ENCODE measurements around the gene QPRT.
"Not testable (repeated sequence)": the region's sequence is repeated elsewhere in the genome, so short reads cannot be mapped to it uniquely, and the experiment has no call there.

Gene QPRT

GRCh38 chr16:29694384-29695195 lies 15.6 kb downstream of the QPRT start:
- H3K4me3 ChIP-seq (ENCODE audit: low read length), result no peak overlapping the region
- TF ChIP-seq ZNF274 (IDR thresholded peaks at IDR 0.05; ENCODE audit: low read depth, low read length), result no peak

DNA sequence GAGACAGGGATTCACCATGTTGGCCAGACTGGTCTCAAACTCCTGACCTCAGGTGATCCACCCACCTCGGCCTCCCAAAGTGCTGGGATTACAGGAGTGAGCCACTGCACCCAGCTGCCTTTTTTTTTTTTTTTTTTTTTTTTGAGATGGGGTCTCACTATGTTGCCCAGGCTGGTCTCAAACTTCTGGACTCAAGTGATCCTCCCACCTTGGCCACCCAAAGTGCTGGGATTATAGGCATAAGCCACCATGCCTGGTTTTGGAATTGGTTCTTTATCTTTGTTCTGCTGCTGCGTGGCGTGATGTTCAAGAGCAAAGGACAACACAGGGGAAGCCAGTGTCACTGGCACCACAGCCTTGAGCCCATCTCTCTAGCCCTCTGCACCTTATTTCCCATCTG lies 16.7 kb downstream of the QPRT start:
- not testable (repeated sequence) for H3K4me3 ChIP-seq (ENCODE audit: low read length)

DNA sequence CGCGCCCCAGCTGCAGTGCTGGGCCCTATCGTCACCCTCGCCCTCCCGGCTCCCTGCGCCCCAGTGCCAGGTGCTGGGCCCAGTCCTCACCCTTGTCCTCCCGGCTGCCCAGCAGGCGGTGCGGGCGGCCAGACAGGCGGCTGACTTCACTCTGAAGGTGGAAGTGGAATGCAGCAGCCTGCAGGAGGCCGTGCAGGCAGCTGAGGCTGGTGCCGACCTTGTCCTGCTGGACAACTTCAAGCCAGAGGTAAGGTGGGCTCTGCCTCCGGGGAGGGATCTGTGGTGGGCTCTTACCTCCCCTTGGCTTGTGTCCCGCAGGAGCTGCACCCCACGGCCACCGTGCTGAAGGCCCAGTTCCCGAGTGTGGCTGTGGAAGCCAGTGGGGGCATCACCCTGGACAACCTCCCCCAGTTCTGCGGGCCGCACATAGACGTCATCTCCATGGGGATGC lies 17.9 kb downstream of the QPRT start:
- H3K4me3 ChIP-seq (ENCODE audit: low read length), result no peak overlapping the region
- no peak for TF ChIP-seq ZNF274 (IDR thresholded peaks at IDR 0.05; ENCODE audit: low read depth, low read length)

DNA sequence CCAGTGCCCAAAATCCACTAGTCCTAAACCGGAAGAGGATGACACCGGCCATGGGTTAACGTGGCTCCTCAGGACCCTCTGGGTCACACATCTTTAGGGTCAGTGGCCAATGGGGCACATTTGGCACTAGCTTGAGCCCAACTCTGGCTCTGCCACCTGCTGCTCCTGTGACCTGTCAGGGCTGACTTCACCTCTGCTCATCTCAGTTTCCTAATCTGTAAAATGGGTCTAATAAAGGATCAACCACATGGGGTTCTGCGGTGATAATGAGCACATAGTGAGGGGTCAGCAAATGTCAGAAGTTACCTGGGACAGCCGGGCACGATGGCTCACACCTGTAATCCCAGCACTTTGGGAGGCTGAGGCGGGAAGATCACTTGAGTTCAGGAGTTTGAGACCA lies 18.4 kb downstream of the QPRT start:
- H3K4me3 ChIP-seq (ENCODE audit: low read length), result no peak overlapping the region
- TF ChIP-seq ZNF274 (IDR thresholded peaks at IDR 0.05; ENCODE audit: low read depth, low read length), result no peak

DNA sequence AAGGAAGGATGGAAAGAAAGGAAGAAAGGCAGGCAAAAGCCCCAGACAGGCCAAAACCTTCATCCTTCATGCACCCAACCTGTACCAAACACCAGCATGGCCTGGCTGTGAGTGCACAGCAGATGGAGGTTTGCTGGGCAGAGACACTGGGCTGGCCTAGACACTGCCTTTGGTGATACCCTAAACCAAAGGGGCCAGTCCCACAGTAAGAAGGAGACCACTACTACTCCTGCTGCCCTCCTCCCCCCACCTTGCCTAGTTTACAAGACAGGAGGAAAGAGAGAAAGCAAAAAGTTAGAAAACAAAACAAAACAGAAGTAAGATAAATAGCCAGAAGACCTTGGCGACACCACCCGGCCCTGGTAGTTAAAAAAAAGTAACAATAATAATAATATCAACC lies 19.1 kb downstream of the QPRT start:
- H3K4me3 ChIP-seq (ENCODE audit: low read length), result no peak overlapping the region
- no peak for TF ChIP-seq ZNF274 (IDR thresholded peaks at IDR 0.05; ENCODE audit: low read depth, low read length)

- H3K4me3 ChIP-seq (ENCODE audit: low read length), result no peak overlapping the region
- no peak for TF ChIP-seq ZNF274 (IDR thresholded peaks at IDR 0.05; ENCODE audit: low read depth, low read length)
Measured at GRCh38 chr16:29698484-29699323, 19.7 kb downstream of the QPRT start.

- no peak for TF ChIP-seq ZNF274 (IDR thresholded peaks at IDR 0.05; ENCODE audit: low read depth, low read length)
Measured at GRCh38 chr16:29699324-29700219, 20.6 kb downstream of the QPRT start.

GRCh38 chr16:29700253-29700987 lies 21.4 kb downstream of the QPRT start:
- no peak for TF ChIP-seq ZNF274 (IDR thresholded peaks at IDR 0.05; ENCODE audit: low read depth, low read length)
- H3K4me3 ChIP-seq (ENCODE audit: low read length), result no peak overlapping the region

More at GRCh38 chr16:29699324-29700219, 20.6 kb downstream of the QPRT start:
- H3K4me3 ChIP-seq (ENCODE audit: low read length), result no peak overlapping the region

- no peak overlapping the region for H3K4me3 ChIP-seq (ENCODE audit: low read length)
- TF ChIP-seq ZNF274 (IDR thresholded peaks at IDR 0.05; ENCODE audit: low read depth, low read length), result no peak
Measured at GRCh38 chr16:29701214-29701555, 22.2 kb downstream of the QPRT start.

GRCh38 chr16:29702269-29702668 lies 23.3 kb downstream of the QPRT start:
- no peak for TF ChIP-seq ZNF274 (IDR thresholded peaks at IDR 0.05; ENCODE audit: low read depth, low read length)
- H3K4me3 ChIP-seq (ENCODE audit: low read length), result peak overlapping the region; percentile 38; the same call in 1 of the 2 replicates

DNA sequence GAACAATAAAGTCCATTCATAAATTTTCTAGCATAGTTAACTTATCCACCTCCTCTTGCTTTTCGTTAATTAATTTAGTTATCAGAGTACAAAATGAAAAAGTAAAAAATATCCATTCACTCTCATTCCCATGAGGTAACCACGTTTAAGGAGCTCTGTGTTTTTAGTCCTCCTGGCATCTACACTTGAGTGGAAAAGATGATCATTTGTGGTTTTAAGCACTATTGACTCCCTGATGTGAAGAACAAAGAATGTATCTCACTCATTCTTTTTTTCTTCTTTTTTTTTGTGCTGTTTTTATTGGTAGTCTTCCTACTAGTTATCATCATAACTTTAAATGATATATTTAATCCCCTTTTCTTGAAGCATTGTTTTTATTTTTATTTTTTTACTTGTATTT lies 26.1 kb downstream of the QPRT start:
- no peak overlapping the region for H3K4me3 ChIP-seq (ENCODE audit: low read length)
- no peak for TF ChIP-seq ZNF274 (IDR thresholded peaks at IDR 0.05; ENCODE audit: low read depth, low read length)

GRCh38 chr16:29707160-29707559 lies 28.2 kb downstream of the QPRT start:
- H3K4me3 ChIP-seq (ENCODE audit: low read length), result not testable (repeated sequence)

- no peak for TF ChIP-seq ZNF274 (IDR thresholded peaks at IDR 0.05; ENCODE audit: low read depth, low read length)
- no peak overlapping the region for H3K4me3 ChIP-seq (ENCODE audit: low read length)
Measured at GRCh38 chr16:29708917-29709600, 30.1 kb downstream of the QPRT start.

GRCh38 chr16:29709657-29710056 lies 30.7 kb downstream of the QPRT start:
- H3K4me3 ChIP-seq (ENCODE audit: low read length), result not testable (repeated sequence)
